ENCODE data around the gene KRTAP1-5.
"Not testable (repeated sequence)": the region's sequence is repeated elsewhere in the genome, so short reads cannot be mapped to it uniquely, and the experiment has no call there.

KRTAP1-5 gene, protein sequence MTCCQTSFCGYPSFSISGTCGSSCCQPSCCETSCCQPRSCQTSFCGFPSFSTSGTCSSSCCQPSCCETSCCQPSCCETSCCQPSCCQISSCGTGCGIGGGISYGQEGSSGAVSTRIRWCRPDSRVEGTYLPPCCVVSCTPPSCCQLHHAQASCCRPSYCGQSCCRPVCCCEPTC

DNA sequence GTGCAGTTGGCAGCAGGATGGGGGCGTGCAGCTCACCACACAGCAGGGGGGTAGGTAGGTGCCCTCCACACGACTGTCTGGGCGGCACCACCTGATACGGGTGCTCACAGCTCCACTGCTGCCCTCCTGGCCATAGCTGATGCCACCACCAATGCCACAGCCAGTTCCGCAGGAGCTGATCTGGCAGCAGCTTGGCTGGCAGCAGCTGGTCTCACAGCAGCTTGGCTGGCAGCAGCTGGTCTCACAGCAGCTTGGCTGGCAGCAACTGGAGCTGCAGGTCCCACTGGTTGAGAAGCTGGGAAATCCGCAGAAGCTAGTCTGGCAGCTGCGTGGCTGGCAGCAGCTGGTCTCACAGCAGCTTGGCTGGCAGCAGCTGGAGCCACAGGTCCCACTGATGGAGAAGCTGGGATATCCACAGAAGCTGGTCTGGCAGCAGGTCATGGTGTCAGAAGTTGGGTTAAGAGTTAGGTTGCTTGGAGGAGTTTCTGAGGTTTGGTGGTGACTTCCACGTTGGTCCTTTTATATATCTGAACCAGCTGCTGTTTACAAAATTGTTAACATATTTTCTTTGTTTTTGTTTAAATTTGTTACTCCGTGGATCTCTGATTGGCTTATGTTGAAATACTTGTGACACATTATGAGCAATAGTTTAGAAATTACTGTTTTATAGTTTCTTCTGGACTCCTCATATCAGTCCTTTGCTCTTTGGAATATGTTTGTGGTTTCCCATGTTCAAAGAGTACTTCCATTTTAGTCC is at the start of gene KRTAP1-5:
Gene KRTAP1-5, minus strand, starts transcription at position 494 of the 757 bp plus-strand sequence. Its CDS starts 53 bp downstream, at position 441.
- DNase-seq (ENCODE audit: low spot score), result no peak

DNA sequence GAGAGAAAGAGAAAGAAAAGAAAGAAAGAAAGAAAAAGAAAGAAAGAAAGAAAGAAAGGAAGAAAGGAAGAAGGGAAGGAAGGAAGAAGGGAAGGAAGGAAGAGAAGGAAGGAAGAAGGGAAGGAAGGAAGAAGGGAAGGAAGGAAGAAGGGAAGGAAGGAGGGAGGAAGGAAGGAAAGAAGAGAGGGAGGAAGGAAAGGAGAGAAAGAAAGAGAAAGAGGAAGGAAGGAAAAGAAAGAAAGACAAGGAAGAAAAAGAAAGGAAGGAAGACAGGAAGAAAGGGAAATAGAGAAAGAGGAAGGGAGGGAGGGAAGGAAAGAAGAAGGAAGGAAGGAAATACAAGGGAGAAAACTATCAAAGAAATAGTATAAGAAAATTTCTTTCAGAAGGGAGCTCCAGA is 49.8 kb upstream of the KRTAP1-5 start:
- DNase-seq (ENCODE audit: low spot score), result no peak

DNA sequence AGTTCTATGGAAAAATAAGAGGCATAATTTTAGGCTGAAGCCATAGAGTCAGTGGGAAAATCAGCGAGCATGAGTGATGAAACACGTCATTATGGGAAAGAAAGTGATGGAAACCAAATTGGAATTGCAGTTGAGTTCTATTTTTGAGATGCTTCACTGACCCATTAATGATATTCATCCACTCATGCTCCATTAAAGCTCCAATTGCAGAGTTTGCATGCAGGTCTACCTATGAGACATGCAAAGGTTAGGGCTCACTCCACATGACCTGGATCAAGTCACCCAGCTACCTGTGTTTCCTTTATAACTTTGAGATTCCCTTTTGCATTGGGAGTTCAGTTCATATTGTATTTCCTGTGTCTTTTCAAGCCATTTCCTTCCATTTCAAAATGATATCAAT is 46.7 kb upstream of the KRTAP1-5 start:
- no peak for DNase-seq (ENCODE audit: low spot score)

DNA sequence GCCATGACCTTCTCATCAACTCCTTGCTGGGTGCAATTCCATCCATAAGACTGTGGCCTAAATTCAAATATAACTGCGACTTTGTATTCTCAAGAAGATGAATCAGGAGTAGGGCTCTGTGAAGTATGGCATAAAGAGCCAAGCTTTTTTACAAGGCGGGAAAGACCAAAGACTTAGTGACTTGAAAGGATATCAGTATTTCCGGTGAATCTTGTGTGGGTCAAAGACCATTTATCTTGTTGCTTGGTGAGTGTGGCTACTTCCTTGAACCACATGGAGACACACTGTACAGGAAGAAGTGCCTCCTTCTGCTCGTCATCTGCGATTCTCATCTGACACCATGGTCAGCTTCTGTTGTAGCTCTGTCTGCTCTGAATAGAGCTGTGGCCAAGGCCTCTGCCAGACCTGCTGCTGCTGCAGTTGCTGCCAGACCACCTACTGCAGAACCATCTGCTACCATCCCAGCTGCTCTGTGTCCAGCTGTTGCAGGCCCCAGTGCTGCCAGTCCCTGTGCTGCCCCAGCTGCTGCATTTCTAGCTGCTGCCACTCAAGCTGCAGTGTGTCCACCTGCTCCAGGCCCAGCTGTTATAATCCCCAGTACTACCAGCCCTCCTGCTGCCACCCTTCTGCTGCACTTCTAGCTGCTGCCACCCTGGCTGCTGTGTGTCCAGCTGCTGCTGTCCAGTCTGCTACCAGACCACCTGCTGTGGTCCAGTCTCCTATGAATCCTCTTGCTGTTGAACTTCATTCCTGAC is 44.8 kb upstream of the KRTAP1-5 start:
- DNase-seq (ENCODE audit: low spot score), result no peak

DNA sequence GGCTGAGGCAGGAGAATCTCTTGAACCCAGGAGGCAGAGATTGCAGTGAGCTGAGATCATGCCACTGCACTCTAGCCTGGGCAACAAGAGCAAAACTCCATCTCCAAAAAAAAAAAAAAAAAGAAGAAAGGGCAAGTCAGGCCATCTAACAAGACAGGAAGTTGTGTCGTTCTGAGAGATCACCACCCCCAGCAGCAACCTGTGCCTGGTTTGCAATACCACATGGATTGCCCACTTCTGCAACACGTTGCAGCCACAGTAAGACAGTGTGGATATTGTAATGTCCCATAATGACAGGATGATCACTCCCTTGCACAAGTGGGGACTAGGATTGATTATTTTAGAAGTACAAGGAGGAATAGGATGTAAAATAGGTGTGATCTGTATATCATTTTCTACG is 42.0 kb upstream of the KRTAP1-5 start:
- DNase-seq (ENCODE audit: low spot score), result no peak

DNA sequence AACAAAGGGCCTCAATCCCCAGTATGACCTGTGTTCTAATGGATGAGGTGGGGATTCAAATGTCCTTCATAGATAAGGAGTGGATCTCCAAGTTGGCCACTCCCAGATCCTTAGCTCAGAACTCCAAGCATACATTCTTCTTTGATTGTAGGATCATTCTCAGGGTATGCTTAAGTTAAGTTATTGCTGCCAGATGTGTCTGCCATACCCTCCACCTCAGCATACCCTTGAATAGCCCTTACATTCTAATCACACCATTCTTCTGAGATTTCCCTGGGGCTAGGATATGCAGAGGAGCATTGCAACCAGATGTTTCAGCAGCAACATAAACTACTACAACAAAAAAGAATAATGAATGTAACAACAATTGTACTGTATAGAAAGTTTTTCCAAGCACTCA is 40.3 kb upstream of the KRTAP1-5 start:
- DNase-seq (ENCODE audit: low spot score), result no peak

DNA sequence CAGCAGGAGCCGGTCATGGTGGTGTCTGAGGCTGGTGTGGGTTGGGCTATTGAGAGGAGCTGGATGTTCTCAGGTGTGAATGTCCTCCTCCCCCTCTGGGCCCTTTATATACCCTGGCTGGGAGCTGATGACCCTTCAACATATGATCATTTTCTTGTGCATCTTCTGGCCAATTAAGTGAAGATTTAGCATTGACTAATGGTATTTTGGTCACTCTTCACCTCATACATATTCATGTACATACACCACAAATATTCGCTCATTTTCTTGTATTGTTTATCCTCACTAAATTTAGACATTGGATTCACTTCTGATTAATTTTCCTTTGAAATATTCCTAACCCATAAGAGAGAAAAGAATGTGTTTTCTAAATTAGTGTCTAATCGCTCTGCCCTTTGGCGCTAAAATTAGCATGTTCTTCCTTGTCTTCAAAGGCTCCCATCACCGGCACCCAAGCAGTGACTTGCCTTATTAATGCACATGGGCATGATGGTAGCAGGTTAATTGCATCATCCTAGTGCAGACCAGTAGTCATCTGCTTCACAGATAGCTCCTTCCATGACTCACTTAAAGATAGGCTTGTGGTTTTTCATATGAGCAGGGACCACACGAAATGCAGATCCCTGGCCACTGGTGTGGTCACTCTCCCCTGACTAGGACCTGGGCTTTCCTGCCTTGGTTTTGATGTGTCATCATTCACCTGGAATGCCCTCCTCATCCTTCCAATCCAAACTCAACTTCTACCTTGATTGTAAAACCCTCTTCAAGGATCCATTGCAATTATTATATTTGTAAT is 39.0 kb upstream of the KRTAP1-5 start, which contains the start of gene KRTAP2-4:
Gene KRTAP2-4, minus strand, starts transcription at position 51 of the 796 bp plus-strand sequence. Its CDS starts 34 bp downstream, at position 17.
- DNase-seq (ENCODE audit: low spot score), result no peak

DNA sequence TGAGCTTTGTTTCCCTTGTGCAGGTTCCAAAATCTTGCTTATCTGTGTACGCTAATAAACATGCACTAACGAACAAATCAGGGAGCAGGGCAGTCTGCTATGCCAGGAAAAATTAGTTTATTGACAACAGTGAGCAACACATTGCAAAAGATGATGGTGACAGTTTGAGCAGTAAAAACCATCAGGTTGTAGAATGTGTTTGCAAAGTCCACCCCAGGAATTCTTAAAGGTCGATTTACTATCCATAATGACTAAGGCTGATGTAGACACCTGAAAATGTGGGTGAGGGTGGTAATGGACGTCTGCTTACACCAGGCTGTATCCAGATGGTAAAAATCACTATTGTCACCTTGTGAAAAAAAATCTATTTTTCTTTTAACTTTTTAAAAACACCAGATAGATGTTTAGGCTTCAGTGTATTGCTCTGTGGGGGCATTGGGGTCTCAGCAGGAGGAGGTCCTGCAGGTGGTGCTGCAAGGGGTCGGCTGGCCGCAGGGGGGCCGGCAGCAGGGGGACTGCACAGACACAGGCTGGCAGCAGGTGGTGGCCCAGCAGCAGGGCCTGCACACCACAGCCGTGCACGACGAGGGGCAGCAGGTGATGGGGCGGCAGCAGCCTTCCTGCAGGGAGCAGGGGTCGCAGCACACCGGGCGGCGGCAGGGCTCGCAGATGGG is 38.1 kb upstream of the KRTAP1-5 start:
- DNase-seq (ENCODE audit: low spot score), result not testable (repeated sequence)

DNA sequence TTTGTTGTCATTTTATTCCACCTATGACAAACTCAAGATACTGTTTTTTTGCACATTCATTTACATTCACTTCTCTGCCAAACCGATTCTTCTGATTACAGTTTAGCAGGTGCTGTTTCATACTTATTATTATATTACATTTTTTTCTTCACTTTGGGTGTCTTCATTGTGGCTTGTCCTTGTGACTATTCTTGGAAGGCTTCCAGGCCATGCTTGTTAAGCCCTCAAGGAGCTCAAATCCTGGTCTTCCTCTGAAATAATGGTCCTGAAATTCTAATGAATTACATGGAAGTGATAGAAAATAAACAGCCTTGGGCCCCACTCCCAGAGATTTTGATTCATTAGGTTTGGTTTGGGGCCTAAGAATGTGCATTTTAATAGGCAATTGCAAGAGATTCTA is 37.3 kb upstream of the KRTAP1-5 start:
- DNase-seq (ENCODE audit: low spot score), result no peak

DNA sequence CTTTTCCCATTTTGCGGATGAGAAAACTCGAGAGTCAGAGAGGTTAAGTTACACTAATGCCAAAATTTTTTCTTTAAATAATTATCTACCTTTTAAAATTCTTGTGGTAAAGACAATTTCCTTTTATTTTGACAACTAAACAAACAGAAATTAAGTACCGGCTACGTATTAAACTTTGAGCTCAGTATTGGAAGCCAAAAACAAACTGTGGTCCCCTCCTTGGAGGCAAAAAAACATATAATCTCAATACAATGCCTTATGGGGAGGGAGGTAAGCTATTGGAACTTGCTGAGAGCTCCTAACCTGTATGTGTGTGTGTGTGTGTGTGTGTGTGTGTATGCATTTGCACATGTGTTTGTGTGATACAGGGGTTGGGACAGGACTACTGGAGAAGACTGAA is 36.4 kb upstream of the KRTAP1-5 start:
- DNase-seq (ENCODE audit: low spot score), result no peak

DNA sequence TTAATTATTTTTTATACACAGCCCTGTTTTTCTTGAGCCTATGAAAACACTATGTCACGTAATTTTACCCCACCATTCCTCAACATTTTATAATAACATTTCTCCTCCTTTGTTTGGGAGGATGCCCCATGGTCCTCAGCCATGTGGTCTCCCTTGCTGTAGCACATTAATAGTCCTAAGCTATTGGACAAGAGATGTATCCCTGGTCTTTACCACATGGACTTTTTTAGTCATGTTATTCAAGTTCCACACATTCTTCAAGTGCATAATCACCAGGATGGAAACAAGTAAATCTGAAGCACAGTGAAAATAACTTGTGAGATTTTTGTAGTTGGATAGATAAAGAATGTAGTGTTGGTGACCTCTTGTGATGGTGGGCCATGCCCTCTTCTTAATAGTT is 35.0 kb upstream of the KRTAP1-5 start:
- DNase-seq (ENCODE audit: low spot score), result no peak

DNA sequence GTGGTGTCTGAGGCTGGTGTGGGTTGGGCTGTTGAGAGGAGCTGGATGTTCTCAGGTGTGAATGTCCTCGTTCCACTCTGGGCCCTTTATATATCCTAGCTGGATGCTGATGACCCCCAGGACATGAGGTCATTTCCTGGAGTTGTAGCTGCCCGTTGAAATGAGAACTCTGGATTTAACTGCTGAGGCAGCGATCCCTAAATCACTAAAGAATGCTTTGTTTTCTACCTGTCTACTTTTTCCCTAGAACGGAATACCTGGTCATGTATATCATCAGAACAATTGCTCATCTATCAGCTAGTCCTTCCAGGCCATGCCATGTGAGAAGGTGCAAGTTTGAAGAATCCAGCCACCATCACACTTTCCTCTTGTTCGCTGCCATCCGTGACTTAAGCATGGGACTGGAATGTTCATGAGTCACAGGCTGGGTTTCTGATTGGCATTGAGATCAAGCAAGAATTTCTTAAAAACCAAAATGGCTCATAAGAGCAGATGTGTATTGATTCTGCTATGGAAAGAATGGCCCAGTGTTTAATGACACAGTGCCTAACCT is 33.1 kb upstream of the KRTAP1-5 start, which contains the start of gene KRTAP2-3:
Gene KRTAP2-3, minus strand, starts transcription at position 63 of the 553 bp plus-strand sequence. CDS start 64 bp downstream, outside the sequence.
- DNase-seq (ENCODE audit: low spot score), result no peak

DNA sequence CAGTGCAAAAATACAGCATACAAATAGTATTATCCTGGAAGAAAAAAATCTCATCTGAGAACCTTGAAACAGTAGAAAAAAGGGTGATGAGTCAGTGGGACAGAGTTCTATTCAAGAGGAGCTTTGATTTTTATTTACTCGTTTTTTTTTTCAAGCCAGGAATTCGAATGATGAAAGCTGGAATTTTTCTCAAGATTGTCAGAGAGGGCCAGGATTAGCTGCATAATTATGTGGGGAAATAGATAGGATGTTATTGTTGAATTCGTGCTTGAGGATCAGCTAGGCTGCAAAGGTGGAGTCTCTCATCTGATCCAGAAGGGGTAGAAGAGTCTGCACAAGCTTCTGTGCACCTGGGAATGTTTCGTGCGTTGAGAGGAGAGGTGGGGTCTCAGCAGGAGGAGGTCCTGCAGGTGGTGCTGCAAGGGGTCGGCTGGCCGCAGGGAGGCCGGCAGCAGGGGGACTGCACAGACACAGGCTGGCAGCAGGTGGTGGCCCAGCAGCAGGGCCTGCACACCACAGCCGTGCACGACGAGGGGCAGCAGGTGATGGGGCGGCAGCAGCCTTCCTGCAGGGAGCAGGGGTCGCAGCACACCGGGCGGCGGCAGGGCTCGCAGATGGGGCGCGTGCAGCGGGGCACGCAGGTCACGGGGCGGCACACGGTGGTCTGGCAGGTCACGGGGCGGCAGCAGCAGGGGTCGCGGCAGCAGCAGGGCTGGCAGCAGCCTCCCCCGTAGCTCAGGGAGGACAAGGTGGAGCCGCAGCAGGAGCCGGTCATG is 32.5 kb upstream of the KRTAP1-5 start:
- DNase-seq (ENCODE audit: low spot score), result not testable (repeated sequence)

DNA sequence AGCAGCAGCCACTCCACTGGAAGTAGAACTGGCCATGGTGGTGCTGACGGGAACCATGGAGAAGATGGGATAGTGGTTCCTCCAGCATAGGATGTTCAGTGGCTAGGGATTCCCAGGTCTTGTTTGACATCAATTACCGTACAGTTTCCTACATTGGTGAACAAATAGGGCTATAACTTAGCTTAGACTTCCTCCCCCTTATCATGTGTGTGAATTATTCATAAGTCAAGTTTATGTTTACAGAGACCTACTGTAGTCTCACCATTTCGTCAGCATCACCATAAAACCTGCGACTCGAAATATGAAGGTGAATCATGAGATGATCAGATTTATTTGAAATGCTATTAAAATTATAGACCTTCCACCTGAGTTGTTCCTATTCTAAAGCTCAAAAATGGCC is 31.7 kb upstream of the KRTAP1-5 start:
- no peak for DNase-seq (ENCODE audit: low spot score)

DNA sequence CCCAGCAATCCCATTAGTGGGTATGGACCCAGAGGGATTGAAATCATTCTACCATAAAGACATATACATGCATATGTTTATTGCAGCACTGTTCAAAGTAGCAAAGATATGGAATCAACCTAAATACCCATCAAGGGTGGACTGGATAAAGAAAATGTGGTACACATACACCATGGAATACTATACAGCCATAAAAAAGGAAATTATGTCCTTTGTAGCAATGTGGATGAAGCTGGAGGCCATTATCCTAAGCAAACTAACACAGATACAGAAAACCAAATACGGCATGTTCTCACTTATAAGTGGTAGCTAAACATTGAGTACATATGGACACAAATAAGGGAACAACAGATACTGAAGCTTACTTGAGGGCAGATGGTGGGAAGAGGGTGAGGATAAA is 30.5 kb upstream of the KRTAP1-5 start:
- DNase-seq (ENCODE audit: low spot score), result no peak

DNA sequence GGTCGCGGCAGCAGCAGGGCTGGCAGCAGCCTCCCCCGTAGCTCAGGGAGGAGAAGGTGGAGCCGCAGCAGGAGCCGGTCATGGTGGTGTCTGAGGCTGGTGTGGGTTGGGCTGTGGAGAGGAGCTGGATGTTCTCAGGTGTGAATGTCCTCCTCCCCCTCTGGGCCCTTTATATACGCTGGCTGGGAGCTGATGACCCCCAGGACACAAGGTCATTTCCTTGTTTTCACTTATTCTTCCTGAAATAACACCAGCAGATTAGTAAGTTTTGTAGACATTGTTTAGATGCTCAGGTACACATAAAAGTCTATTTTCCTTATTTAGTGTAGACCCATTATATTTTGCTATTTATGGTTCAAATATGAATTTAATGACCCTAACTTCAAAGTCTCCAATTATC is 28.1 kb upstream of the KRTAP1-5 start, which contains the start of gene KRTAP2-2:
Gene KRTAP2-2, minus strand, starts transcription at position 101 of the 400 bp plus-strand sequence. Its CDS starts 19 bp downstream, at position 82.
- DNase-seq (ENCODE audit: low spot score), result not testable (repeated sequence)

DNA sequence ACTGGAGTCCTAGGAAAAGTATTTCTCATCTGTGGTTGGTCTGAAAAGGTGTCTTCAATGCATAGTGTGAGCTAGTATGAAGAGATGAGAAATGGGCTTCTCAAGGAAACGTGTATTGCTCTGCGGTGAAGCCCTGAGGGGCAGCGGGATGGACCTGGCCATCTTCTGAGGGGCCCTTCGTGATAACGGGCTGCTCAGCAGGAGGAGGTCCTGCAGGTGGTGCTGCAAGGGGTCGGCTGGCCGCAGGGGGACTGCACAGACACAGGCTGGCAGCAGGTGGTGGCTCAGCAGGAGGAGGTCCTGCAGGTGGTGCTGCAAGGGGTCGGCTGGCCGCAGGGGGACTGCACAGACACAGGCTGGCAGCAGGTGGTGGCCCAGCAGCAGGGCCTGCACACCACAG is 27.5 kb upstream of the KRTAP1-5 start:
- DNase-seq (ENCODE audit: low spot score), result not testable (repeated sequence)

DNA sequence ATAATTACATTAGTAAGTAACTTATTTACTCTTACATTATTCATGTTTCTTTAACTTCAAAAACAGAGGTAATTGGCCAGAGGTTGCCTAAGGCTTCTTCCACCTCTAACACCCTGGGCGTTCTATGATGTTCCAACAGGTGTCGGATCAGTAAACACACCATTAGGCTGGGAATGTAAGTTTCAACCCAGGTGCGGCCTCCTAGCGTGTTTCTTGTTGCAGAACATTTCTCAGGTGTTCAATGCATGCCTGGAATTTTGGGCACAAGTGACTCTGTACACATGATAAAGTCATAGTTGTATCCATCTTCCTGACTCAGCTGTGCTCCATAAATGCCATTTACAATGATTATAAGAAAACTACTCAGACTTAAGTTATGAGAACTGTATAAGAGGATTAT is 27.0 kb upstream of the KRTAP1-5 start:
- no peak for DNase-seq (ENCODE audit: low spot score)

DNA sequence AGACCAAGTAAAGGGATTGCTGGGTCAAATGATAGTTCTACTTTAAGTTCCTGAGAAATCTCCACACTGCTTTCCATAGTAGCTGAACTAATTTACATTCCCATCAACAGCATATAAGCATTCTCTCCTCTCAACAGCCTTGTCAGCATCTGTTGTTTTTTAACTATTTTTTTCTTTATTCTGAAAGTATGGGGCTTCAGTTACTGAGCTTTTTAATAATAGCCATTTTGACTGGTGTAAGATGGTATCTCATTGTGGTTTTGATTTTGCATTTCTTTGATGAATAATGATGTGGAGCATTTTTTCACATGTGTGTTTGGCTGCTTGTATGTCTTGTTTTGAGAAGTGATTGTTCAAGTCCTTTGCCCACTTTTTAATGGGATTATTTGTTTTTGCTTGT is 25.6 kb upstream of the KRTAP1-5 start:
- no peak for DNase-seq (ENCODE audit: low spot score)

DNA sequence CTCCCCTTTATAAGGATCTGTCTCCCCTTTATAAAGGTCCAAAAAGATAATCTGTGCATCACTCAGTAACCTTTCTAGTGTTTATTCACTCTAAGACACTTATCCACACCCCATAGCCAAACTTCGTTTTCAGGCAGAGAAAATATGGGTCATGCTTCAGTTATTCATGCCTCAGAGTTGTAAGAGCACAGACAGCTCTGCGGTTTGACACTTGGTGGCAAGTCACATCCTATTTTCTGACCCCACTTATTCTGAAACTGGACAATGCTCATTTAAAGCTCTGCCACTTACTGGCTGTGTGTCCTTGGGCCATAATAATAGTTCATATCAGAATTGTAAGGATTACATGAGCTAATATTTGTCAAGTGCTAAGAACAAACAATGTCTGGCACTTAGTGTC is 22.1 kb upstream of the KRTAP1-5 start:
- DNase-seq (ENCODE audit: low spot score), result no peak
